WTC11 (cell line): Measurements from ENCODE around the gene CCDC137. TPM values are rescaled to one million over a fixed set of nuclear protein-coding genes. Genes with fewer than 3 reads are reported as not detected.

Experiments used
- ATAC-seq: fragments of 200-7000 bp; cut with Tn5 transposase; 2 replicates; pipeline ENCODE4 v1.10.0; 2021; ENCODE audit warnings: mild to moderate bottlenecking, moderate library complexity
- CTCF ChIA-PET: fragments of 300-600 bp; sonication (Branson Sonifier 250); formaldehyde crosslinking; loops from one replicate; lab custom pipeline; 2021; ENCODE audit warnings: antibody characterized with exemption; lab: Charles Lee
- POLR2A ChIA-PET: fragments of 350-600 bp; sonication (Branson Sonifier 250); formaldehyde crosslinking; loops from one replicate; lab custom pipeline; 2021; ENCODE audit warnings: antibody characterized with exemption; lab: Charles Lee
- DNase-seq: peaks from one replicate; pipeline ENCODE4 v3.0.0; 2021; ENCODE audit warnings: low spot score
- H3K27ac Mint-ChIP-seq: 2 replicates; pipeline ENCODE4 v1.8.0; 2021; ENCODE audit warnings: mixed read lengths
- H3K27me3 Mint-ChIP-seq: 2 replicates; pipeline ENCODE4 v1.8.0; 2021; ENCODE audit warnings: low read depth, mild to moderate bottlenecking, moderate library complexity, mixed read lengths
- H3K36me3 Mint-ChIP-seq: 2 replicates; pipeline ENCODE4 v1.8.0; 2021; ENCODE audit warnings: mixed read lengths
- H3K4me1 Mint-ChIP-seq: 2 replicates; pipeline ENCODE4 v1.8.0; 2022; ENCODE audit warnings: mixed read lengths
- H3K4me3 Mint-ChIP-seq: 2 replicates; pipeline ENCODE4 v1.8.0; 2021; ENCODE audit warnings: mild to moderate bottlenecking, moderate library complexity, mixed read lengths
- H3K9me3 Mint-ChIP-seq: 2 replicates; pipeline ENCODE4 v1.8.0; 2021; ENCODE audit warnings: mixed read lengths
- ATF1 ChIP-seq: sonication (generic); formaldehyde crosslinking; IDR thresholded peaks from 2 replicates; pipeline ENCODE4 v1.8.1; 2023; ENCODE audit warnings: mild to moderate bottlenecking, moderate library complexity, missing genetic modification reagents
- CBFB ChIP-seq: sonication (generic); formaldehyde crosslinking; IDR thresholded peaks from 2 replicates; pipeline ENCODE4 v1.8.1; 2022; ENCODE audit warnings: mild to moderate bottlenecking, low read depth, missing genetic modification reagents
- ETV6 ChIP-seq: sonication (generic); formaldehyde crosslinking; IDR thresholded peaks from 2 replicates; pipeline ENCODE4 v1.8.1; 2022; ENCODE audit warnings: mild to moderate bottlenecking, missing genetic modification reagents
- FOXJ3 ChIP-seq: sonication (generic); formaldehyde crosslinking; IDR thresholded peaks from 2 replicates; pipeline ENCODE4 v1.9.0; 2021; ENCODE audit warnings: missing genetic modification reagents, mild to moderate bottlenecking, borderline replicate concordance
- GRHL2 ChIP-seq: fragments of 250-450 bp; sonication (Bioruptor Pico); IDR thresholded peaks from 2 replicates; pipeline ENCODE4 v1.8.0; 2022; ENCODE audit warnings: mild to moderate bottlenecking, moderate library complexity; ENCODE audit not compliant: insufficient replicate concordance, severe bottlenecking
- IRF2 ChIP-seq: sonication (generic); formaldehyde crosslinking; IDR thresholded peaks from 2 replicates; pipeline ENCODE4 v1.8.0; 2022; ENCODE audit warnings: low read depth, missing genetic modification reagents, borderline replicate concordance
- JAZF1 ChIP-seq: fragments of 250-450 bp; sonication (Bioruptor Pico); IDR thresholded peaks from 2 replicates; pipeline ENCODE4 v1.9.0; 2021; ENCODE audit warnings: moderate library complexity, mild to moderate bottlenecking, inconsistent platforms
- NR3C1 ChIP-seq: sonication (generic); formaldehyde crosslinking; conservative IDR thresholded peaks from 2 replicates; pipeline ENCODE4 v1.8.1; 2023; ENCODE audit warnings: low read depth, mild to moderate bottlenecking, missing genetic modification reagents
- ZNF121 ChIP-seq: sonication (generic); formaldehyde crosslinking; IDR thresholded peaks from 2 replicates; pipeline ENCODE4 v1.8.0; 2023; ENCODE audit warnings: missing genetic modification reagents
- ZNF317 ChIP-seq: sonication (generic); formaldehyde crosslinking; IDR thresholded peaks from 2 replicates; pipeline ENCODE4 v1.8.1; 2023; ENCODE audit warnings: low read depth, mild to moderate bottlenecking, moderate library complexity, missing genetic modification reagents, borderline replicate concordance
- ZNF423 ChIP-seq: fragments of 250-450 bp; sonication (Bioruptor Pico); IDR thresholded peaks from 2 replicates; pipeline ENCODE4 v2.1.2; 2022; ENCODE audit warnings: mild to moderate bottlenecking, moderate library complexity
- total RNA-seq: library from RNA; stranded (reverse); gene quantifications from 3 replicates; pipeline ENCODE4 v1.2.3, GENCODE V29; 2021
- TF ChIP-seq, protein P1 (sequence below): sonication (generic); formaldehyde crosslinking; IDR thresholded peaks from 2 replicates; pipeline ENCODE4 v1.8.1; 2023; ENCODE audit warnings: mild to moderate bottlenecking, missing genetic modification reagents, moderate library complexity
- TF ChIP-seq, protein P2 (sequence below): sonication (generic); formaldehyde crosslinking; IDR thresholded peaks from 2 replicates; pipeline ENCODE4 v1.8.0; 2022; ENCODE audit warnings: missing genetic modification reagents
- TF ChIP-seq, protein P3 (sequence below): sonication (generic); formaldehyde crosslinking; conservative IDR thresholded peaks from 2 replicates; pipeline ENCODE4 v1.8.1; 2022; ENCODE audit warnings: mild to moderate bottlenecking, missing genetic modification reagents
- TF ChIP-seq, protein P4 (sequence below): sonication (generic); formaldehyde crosslinking; IDR thresholded peaks from 2 replicates; pipeline ENCODE4 v1.8.1; 2022; ENCODE audit warnings: low read depth, missing genetic modification reagents, borderline replicate concordance
- TF ChIP-seq, protein P5 (sequence below): fragments of 250-450 bp; sonication (Bioruptor Pico); IDR thresholded peaks from 2 replicates; pipeline ENCODE4 v1.9.0; 2021; ENCODE audit warnings: mild to moderate bottlenecking
- TF ChIP-seq, protein P6 (sequence below): sonication (generic); formaldehyde crosslinking; IDR thresholded peaks from 2 replicates; pipeline ENCODE4 v1.8.0; 2022; ENCODE audit warnings: mild to moderate bottlenecking, missing genetic modification reagents
- TF ChIP-seq, protein P7 (sequence below): sonication (generic); formaldehyde crosslinking; IDR thresholded peaks from 2 replicates; pipeline ENCODE4 v1.8.0; 2022; ENCODE audit warnings: mild to moderate bottlenecking, missing genetic modification reagents
- TF ChIP-seq, protein P8 (sequence below): sonication (generic); formaldehyde crosslinking; IDR thresholded peaks from 2 replicates; pipeline ENCODE4 v1.8.1; 2022; ENCODE audit warnings: mild to moderate bottlenecking, missing genetic modification reagents, moderate library complexity, borderline replicate concordance
- TF ChIP-seq, protein P9 (sequence below): sonication (generic); formaldehyde crosslinking; IDR thresholded peaks from 2 replicates; pipeline ENCODE4 v1.8.1; 2023; ENCODE audit warnings: mild to moderate bottlenecking, moderate library complexity, missing genetic modification reagents

The CCDC137 gene
- total RNA-seq, 1 experiment from 2014 or later, result 36.8 TPM

DNA sequence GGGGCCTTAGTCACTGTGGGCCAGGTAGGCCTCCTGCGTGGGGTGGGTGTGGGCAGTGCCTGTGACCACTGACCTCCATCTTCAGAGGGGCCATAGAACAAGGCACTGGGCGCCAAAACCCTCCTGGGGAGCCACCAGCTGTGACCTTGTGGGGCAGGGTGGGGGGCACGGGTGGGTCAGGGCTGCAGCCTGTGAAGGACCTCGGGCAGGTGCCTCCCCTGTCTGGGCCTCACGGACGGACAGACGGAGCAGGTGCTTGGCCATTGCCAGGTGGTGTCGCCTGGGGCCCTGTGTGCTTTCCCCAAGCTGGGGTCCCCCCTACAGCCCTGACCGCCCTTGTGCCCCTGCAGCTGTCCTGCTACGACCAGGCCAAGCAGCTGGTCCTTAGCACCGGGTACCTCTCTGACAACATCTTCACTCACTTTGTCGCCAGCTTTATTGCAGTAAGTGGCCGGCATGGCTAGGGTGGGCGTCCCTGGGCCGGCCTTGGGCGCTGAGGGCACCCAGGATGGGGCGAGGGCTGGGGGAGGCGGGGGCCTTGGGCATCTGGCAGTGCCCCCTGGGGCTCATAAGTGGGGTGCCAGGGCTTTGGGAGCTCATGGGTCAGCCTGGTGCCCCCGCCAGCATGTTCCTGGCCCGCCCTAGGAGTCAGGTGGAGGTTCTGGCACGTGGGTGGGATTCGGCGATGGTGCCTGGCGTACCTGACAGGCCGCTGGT, 50.7 kb downstream of the CCDC137 start:
- no peak overlapping the region for H3K27ac Mint-ChIP-seq
- TF ChIP-seq, protein P1, sequence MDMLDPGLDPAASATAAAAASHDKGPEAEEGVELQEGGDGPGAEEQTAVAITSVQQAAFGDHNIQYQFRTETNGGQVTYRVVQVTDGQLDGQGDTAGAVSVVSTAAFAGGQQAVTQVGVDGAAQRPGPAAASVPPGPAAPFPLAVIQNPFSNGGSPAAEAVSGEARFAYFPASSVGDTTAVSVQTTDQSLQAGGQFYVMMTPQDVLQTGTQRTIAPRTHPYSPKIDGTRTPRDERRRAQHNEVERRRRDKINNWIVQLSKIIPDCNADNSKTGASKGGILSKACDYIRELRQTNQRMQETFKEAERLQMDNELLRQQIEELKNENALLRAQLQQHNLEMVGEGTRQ (CRISPR knock-in tag), result no peak
- TF ChIP-seq, protein P2, sequence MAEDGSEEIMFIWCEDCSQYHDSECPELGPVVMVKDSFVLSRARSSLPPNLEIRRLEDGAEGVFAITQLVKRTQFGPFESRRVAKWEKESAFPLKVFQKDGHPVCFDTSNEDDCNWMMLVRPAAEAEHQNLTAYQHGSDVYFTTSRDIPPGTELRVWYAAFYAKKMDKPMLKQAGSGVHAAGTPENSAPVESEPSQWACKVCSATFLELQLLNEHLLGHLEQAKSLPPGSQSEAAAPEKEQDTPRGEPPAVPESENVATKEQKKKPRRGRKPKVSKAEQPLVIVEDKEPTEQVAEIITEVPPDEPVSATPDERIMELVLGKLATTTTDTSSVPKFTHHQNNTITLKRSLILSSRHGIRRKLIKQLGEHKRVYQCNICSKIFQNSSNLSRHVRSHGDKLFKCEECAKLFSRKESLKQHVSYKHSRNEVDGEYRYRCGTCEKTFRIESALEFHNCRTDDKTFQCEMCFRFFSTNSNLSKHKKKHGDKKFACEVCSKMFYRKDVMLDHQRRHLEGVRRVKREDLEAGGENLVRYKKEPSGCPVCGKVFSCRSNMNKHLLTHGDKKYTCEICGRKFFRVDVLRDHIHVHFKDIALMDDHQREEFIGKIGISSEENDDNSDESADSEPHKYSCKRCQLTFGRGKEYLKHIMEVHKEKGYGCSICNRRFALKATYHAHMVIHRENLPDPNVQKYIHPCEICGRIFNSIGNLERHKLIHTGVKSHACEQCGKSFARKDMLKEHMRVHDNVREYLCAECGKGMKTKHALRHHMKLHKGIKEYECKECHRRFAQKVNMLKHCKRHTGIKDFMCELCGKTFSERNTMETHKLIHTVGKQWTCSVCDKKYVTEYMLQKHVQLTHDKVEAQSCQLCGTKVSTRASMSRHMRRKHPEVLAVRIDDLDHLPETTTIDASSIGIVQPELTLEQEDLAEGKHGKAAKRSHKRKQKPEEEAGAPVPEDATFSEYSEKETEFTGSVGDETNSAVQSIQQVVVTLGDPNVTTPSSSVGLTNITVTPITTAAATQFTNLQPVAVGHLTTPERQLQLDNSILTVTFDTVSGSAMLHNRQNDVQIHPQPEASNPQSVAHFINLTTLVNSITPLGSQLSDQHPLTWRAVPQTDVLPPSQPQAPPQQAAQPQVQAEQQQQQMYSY, result no peak
- TF ChIP-seq, protein P3, sequence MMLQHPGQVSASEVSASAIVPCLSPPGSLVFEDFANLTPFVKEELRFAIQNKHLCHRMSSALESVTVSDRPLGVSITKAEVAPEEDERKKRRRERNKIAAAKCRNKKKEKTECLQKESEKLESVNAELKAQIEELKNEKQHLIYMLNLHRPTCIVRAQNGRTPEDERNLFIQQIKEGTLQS (CRISPR knock-in tag), result no peak
- TF ChIP-seq, protein P4, sequence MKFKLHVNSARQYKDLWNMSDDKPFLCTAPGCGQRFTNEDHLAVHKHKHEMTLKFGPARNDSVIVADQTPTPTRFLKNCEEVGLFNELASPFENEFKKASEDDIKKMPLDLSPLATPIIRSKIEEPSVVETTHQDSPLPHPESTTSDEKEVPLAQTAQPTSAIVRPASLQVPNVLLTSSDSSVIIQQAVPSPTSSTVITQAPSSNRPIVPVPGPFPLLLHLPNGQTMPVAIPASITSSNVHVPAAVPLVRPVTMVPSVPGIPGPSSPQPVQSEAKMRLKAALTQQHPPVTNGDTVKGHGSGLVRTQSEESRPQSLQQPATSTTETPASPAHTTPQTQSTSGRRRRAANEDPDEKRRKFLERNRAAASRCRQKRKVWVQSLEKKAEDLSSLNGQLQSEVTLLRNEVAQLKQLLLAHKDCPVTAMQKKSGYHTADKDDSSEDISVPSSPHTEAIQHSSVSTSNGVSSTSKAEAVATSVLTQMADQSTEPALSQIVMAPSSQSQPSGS (CRISPR knock-in tag), result no peak
- TF ChIP-seq, protein P5, sequence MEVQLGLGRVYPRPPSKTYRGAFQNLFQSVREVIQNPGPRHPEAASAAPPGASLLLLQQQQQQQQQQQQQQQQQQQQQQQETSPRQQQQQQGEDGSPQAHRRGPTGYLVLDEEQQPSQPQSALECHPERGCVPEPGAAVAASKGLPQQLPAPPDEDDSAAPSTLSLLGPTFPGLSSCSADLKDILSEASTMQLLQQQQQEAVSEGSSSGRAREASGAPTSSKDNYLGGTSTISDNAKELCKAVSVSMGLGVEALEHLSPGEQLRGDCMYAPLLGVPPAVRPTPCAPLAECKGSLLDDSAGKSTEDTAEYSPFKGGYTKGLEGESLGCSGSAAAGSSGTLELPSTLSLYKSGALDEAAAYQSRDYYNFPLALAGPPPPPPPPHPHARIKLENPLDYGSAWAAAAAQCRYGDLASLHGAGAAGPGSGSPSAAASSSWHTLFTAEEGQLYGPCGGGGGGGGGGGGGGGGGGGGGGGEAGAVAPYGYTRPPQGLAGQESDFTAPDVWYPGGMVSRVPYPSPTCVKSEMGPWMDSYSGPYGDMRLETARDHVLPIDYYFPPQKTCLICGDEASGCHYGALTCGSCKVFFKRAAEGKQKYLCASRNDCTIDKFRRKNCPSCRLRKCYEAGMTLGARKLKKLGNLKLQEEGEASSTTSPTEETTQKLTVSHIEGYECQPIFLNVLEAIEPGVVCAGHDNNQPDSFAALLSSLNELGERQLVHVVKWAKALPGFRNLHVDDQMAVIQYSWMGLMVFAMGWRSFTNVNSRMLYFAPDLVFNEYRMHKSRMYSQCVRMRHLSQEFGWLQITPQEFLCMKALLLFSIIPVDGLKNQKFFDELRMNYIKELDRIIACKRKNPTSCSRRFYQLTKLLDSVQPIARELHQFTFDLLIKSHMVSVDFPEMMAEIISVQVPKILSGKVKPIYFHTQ, result no peak
- TF ChIP-seq ZNF317 (CRISPR knock-in tag) (no peak), GRHL2 (no peak), JAZF1 (CRISPR knock-in tag) (no peak)
- TF ChIP-seq, protein P6, sequence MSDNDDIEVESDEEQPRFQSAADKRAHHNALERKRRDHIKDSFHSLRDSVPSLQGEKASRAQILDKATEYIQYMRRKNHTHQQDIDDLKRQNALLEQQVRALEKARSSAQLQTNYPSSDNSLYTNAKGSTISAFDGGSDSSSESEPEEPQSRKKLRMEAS (CRISPR knock-in tag), result no peak
- TF ChIP-seq, protein P7, sequence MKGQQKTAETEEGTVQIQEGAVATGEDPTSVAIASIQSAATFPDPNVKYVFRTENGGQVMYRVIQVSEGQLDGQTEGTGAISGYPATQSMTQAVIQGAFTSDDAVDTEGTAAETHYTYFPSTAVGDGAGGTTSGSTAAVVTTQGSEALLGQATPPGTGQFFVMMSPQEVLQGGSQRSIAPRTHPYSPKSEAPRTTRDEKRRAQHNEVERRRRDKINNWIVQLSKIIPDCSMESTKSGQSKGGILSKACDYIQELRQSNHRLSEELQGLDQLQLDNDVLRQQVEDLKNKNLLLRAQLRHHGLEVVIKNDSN, result no peak
- TF ChIP-seq, protein P8, sequence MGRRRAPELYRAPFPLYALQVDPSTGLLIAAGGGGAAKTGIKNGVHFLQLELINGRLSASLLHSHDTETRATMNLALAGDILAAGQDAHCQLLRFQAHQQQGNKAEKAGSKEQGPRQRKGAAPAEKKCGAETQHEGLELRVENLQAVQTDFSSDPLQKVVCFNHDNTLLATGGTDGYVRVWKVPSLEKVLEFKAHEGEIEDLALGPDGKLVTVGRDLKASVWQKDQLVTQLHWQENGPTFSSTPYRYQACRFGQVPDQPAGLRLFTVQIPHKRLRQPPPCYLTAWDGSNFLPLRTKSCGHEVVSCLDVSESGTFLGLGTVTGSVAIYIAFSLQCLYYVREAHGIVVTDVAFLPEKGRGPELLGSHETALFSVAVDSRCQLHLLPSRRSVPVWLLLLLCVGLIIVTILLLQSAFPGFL (CRISPR knock-in tag), result no peak
- TF ChIP-seq, all 79 proteins: peak for 0
- ChIA-PET CTCF (interaction anchor here (1.0 kb wide), 1 partner anchor 150 kb away, joined by 4 read pairs; no protein-coding TSS in a partner anchor), POLR2A (no interaction called here)
- H3K9me3 Mint-ChIP-seq, result no peaks in the 10 kb centered on the region
- no peak overlapping the region for H3K4me3 Mint-ChIP-seq
- ATAC-seq (no peak), DNase-seq (no peak)
- peaks cover 2% of the 10 kb centered on the region; the same call in 1 of the 2 replicates for H3K27me3 Mint-ChIP-seq
- peaks cover 7% of the 10 kb centered on the region for H3K4me1 Mint-ChIP-seq
- 0 out of 2 replicates have a peak, but pooled peaks cover 4% of the 10 kb centered on the region for H3K36me3 Mint-ChIP-seq

DNA sequence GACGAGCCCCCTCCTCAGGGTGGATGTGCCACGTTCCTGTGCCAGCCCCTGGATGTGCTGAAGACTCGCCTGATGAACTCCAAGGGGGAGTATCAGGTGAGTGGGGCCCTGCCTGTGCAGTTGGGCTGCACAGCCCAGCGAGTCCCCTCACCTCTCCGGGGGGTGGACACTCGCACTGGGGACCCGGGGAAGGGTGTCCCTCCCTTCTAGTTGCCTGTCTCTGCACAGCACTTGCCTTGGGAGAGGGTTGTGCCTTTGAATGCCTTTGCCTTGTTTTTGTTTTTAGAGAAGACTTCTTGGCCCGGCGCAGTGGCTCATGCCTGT, 51.2 kb downstream of the CCDC137 start:
- no peak for ATAC-seq
- H3K4me1 Mint-ChIP-seq, result peaks cover 8% of the 10 kb centered on the region
- H3K4me3 Mint-ChIP-seq, result no peak overlapping the region
- H3K9me3 Mint-ChIP-seq, result no peaks in the 10 kb centered on the region
- H3K36me3 Mint-ChIP-seq, result 0 out of 2 replicates have a peak, but pooled peaks cover 4% of the 10 kb centered on the region
- no peak overlapping the region for H3K27ac Mint-ChIP-seq
- ChIA-PET CTCF (no interaction called here), POLR2A (no interaction called here)
- H3K27me3 Mint-ChIP-seq, result peaks cover 1% of the 10 kb centered on the region; the same call in 1 of the 2 replicates
- DNase-seq, result no peak
- TF ChIP-seq FOXJ3 (no peak), IRF2 (CRISPR knock-in tag) (no peak), ZNF121 (CRISPR knock-in tag) (no peak), NR3C1 (CRISPR knock-in tag) (no peak), ATF1 (CRISPR knock-in tag) (no peak), CBFB (no peak), ETV6 (CRISPR knock-in tag) (no peak), ZNF423 (CRISPR knock-in tag) (no peak)
- TF ChIP-seq, protein P9, sequence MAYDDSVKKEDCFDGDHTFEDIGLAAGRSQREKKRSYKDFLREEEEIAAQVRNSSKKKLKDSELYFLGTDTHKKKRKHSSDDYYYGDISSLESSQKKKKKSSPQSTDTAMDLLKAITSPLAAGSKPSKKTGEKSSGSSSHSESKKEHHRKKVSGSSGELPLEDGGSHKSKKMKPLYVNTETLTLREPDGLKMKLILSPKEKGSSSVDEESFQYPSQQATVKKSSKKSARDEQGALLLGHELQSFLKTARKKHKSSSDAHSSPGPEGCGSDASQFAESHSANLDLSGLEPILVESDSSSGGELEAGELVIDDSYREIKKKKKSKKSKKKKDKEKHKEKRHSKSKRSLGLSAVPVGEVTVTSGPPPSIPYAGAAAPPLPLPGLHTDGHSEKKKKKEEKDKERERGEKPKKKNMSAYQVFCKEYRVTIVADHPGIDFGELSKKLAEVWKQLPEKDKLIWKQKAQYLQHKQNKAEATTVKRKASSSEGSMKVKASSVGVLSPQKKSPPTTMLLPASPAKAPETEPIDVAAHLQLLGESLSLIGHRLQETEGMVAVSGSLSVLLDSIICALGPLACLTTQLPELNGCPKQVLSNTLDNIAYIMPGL (CRISPR knock-in tag), result no peak
- TF ChIP-seq, protein P3 (CRISPR knock-in tag), result no peak
